ENCODE results near the gene ABCA5.
"Not testable (repeated sequence)": the region's sequence is repeated elsewhere in the genome, so short reads cannot be mapped to it uniquely, and the experiment has no call there.

DNA sequence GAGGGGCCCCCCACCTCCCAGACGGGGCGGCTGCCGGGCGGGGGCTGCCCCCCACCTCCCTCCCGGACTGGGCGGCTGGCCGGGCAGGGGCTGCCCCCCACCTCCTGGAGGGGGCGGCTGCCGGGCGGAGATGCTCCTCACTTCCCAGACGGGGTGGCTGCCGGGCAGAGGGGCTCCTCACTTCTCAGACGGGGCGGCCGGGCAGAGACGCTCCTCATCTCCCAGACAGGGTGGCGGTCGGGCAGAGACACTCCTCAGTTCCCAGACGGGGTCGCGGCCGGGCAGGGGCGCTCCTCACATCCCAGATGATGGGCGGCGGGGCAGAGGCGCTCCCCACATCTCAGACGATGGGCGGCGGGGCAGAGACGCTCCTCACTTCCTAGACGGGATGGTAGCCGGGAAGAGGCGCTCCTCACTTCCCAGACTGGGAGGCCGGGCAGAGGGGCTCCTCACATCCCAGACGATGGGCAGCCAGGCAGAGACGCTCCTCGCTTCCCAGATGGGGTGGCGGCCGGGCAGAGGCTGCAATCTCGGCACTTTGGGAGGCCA lies 130.8 kb downstream of the ABCA5 start:
- TF ChIP-seq EZH2 (IDR thresholded peaks at IDR 0.05; ENCODE audit: insufficient read depth, poor library complexity, severe bottlenecking); EZH2phosphoT487 (IDR thresholded peaks at IDR 0.05; ENCODE audit: insufficient read depth, low read depth): not testable (repeated sequence)
